Ramos (cell line): ENCODE results near the gene SEL1L2.

Experiments
- in situ Hi-C: fragments of 300-500 bp; cut with MboI; formaldehyde crosslinking; loops from one replicate; pipeline ENCODE4 v1.14.3; 2022; ENCODE audit warnings: low sequenced_read_pairs; ENCODE audit not compliant: unreplicated experiment

The SEL1L2 gene

DNA sequence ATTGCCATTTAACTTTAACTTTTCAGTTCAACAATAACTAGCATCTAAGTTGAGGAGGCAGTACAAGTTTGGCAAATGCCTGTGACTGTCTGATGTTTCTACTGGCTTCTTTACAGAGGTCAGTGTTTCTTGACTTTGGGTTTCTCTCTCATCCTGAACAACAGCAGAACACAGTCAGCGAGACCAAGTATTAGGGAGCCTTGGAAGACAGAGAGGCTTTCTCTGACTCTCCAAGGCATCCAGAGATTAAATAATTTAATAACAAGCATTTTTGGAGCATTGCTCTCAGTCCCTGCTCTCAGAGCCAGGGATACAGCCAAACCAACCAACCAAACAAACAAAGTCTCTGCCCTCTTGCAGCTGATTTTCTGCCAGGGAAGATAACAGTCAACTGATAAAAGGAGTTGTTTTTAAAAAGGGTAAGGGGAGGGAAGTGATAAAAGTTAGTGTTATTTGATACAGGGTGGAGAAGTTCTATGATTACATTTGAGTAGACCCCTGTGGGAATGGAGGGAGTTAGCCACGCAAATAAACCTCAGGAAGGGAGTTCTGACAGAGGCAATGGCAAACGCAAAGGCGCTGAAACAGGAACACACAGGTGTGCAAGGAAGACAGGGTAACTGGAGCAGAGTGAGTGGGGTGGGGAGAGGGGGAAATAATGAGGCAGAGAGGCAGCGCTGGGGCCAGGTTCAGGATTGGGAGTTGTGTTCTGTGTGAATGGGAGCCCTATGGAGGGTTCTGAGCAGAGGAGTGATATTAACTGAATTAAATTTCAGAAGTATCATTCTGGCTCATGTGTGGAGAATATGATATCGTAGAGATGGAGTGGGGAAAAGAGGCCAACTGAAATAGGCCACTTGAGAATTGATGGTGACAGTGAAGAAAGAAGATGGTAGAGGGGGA lies 55.2 kb downstream of the SEL1L2 start:
- in situ Hi-C loops: no loop called here

DNA sequence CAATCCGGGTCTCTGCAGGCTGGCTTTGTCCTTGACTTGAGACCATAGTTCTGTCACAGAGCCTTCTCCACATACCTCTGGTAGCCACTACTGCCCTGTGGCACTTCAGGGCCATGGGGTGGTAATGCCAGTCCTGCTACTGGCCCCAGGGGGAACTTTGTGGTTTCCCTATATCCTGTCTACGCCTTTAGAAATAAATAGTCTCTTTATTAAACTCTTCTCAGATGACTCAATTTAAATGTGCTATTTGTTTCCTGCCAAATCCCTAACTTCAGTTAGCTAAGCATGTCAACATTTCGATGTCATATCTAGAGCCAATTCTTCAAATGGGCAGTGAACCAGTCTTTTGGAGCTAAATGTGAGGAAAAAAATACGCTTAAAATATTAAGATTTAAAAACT lies 60.1 kb downstream of the SEL1L2 start:
- in situ Hi-C loops: no loop called here

DNA sequence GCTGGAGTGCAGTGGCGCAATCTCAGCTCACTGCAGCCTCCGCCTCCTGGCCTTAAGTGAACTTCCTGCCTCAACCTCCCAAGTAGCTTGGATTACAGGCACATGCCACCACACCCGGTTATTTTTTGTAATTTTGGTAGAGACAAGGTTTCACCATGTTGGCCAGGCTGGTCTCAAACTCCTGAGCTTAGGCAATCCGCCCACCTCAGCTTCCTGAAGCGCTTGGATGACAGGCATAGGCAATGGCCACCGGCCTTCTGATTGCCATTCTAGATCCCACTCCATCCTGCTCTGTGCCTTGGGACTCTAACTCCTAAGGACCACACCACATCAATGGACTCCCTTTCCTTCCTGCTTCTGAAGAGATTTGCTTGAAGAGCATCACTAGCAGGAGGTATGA lies 60.6 kb downstream of the SEL1L2 start:
- in situ Hi-C loops: no loop called here

DNA sequence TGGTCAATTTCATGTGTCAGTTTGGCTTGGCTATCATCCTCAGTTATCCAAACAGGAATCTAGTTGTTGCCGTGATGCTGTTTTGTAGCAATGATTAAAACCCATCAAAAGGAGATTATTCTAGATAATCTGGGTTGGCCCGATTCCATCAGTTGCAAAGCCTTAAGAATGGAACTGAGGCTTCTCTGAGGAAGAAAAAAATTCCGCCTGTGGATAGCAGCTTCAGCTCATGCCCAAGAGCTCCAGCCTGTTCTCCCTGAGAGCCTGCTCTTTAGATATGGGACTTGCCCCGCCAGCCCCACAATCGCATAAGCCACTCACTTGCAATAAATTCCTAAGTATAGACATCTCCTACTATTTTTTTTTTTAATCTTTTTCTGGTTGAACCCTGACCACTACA lies 61.5 kb downstream of the SEL1L2 start:
- in situ Hi-C loops: no loop called here

DNA sequence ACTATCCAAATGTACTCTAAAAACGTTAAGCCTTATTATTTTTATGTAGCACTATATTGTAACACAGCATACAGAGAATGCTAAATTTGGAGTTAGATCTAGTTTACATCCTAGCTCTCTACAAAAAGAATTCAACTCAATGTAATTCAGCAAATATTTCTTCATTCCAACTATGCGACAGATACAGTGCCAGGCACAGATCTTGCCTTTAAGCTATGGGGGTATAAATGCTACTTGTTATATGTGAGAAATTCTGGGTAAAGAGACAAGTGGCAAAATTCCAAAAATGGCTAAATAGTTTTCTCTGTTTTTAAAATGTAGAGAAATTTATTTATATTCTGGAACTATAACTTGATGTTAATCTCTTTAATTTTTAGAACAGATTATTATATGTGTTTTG lies 63.2 kb downstream of the SEL1L2 start:
- in situ Hi-C loops: no loop called here

DNA sequence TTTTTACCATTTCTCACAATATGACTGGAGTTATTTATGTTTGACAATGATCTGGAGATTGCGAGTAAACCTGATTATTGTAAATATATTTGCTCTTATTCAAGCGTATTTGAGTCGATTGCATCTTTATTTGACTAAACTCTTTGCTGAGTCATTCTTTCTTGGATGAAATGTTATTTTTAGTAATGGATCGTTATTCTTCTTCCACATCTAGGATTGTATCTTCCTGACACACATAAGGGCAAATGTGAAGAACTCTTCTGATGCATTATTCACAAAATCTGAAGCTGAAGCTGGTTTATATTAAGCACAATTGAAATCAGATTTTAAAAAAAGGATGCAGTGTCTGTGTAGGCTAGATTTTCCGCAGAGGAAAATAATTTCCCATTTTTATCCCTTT lies 68.2 kb downstream of the SEL1L2 start:
- in situ Hi-C loops: no loop called here

DNA sequence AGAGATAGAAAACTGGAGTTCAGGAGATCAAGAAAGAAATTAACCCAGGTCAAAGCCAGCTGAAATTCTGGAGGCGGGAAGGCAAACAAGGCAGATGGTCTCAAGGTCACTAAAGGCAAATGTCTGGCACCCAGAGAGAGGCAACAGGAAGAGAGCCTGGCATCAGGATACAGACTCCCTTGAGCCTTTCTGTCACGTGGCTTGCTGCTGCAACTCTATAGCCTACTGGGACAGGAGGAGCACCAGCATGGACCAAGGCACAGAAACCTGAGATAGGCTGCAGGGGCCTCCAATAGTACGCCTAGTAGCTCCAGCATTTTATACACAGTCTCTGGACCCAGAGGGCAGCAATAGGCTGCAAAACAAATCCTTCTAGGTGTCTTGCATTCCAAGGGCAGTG lies 75.1 kb downstream of the SEL1L2 start:
- in situ Hi-C loops: no loop called here

DNA sequence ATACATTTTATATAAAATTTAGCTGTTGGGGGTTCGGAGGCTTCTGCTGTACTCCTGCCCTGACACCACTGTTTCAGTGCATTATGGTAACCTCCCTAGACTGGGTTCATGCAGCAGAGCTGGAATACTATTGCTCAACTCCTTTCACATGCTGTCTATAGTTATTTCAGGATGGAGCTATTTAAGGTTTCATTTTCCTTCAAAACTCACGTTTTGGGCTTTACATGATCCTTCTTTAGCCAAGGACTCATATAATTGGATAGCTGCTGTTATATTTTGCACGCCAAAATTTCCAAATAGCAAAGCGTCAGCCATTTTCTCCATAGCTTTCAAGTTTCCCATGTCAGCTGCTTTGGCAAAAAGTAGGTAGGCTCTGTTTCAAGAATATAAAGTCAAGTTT lies 76.8 kb downstream of the SEL1L2 start:
- in situ Hi-C loops: no loop called here

DNA sequence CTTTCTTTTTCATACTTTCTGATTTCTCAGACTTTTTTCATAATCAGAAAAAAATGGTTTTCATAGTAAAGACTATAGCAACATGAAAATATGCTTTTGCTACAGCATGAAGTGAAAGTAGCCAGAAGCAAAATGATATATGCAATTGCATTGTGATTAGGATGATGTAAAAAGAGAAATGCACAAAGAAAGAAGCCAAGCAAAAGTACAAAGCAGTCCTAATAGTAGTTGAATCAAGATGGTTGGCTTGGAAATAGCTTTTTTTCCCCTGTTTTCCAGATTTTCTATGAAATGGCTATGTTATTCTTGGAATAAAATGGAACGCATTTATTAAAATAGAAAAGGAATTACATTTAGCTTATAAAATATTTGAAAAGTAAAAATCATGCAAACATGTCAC lies 77.3 kb downstream of the SEL1L2 start:
- in situ Hi-C loops: no loop called here

DNA sequence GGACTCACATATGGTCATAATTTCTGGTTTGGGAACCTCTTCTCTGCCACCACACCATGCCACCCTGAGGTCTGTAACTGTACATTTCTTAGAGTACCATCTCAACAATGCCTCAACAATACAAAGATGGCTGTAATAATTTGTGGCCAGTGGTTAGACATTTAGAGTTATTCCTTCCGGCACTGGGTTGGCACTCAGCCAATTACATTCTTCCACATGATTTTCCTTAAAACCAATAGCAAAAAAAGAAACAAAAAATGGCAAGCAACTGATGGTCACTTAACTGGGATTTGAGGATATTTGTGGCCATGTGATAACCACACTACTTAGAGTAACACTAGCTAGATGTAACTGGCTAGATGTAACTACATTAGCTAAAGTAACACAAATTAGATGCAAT lies 79.9 kb downstream of the SEL1L2 start:
- in situ Hi-C loops: no loop called here

DNA sequence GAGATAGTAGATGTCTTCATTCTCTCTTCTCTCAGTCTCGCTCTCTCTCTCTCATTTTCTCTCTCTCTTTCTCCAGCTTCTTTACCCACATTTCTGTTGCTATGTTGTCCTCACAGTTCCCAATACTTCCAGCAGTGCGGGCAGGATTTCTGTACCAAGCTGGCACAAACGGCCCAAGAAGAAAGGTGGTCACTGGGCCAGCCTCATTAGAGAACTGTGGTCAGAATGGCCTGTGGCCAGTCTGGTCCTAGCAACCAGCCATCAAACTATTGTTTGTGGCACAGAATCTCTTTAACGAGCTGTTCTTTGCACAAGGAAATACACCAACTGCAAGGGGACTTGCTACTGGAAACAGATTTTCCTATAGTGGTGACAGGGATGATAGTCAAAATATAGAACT lies 81.3 kb downstream of the SEL1L2 start:
- in situ Hi-C loops: no loop called here

DNA sequence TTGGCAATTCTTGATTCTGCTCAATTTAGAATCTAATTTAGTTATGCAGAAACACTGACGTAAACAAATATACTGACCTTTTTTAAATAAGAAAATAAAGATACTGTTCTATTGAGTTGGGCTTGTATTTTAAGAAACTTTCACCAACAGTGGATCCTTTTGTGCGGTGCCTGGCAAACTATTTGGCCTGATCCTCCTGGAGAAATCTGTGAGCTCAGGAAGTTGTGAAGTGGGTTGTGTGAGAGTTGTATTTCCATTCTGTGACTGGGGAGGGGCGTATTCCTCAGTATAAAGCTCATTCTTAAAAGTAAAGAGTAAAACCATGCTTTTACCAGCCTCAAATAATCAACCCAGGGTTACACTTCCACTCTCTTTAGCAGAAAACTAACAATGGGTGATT lies 85.6 kb downstream of the SEL1L2 start:
- in situ Hi-C loops: no loop called here

DNA sequence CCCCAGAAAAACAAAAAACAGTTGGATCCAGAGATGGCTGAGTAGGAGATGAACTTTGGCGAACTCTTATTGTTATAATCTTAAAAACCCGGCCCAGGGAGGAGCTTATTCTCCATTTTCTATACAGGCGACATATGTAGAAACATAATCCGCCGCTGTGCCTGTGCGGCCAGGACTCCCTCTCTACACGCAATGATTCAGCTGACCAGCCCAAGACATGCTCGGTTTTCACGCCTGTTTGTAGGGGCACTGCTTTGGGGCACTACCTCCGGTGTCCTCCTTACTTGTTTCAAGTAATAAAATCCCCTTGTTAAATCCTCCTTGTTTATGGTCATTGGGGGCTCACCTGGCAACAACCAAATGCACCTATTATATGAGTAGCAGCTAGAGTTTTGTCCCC lies 89.9 kb downstream of the SEL1L2 start:
- in situ Hi-C loops: no loop called here

DNA sequence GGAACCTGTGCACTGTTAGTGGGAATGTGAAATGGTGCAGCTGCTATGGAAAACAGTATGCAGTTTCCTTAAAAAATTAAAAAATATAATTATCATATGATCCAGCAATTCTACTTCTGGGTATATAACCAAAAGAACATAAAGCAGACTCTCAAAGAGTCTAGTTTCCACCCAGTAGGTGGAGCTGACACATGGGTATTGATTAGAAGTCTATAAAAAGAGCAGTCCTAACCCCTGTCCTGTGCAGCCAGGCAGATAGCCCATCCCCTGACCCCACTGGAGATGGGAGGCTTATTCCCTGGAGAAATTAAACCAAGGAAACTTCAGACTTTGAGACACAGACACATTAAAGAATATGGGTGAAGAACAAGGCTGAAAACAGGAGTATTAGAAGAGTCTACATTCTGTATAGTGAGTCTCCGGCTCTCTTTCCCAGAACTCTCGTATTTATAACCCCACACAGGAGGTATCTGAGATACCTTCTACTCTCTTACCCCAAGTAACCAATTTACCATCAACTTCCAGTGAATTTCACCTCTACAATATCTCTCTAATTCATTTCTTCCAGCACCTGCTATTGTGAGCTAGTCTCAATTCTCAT lies 92.3 kb downstream of the SEL1L2 start:
- in situ Hi-C loops: no loop called here

DNA sequence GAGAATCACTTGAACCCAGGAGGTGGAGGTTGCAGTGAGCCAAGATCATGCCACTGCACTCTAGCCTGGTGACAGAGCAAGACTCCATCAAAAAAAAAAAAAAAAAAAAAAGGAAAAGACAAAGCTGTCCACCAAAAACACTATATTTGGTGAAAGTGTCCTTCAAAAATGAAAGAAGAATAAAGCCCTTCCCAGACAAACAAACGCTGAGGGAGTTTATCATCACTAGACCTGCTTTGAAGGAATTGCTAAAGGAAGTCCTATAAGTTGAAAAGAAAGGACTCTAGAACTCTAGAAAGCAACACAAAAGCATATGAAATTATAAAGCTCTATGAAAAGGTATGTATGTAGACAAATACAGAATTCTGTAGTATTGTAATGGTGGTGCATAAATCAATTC lies 98.8 kb downstream of the SEL1L2 start:
- in situ Hi-C loops: no loop called here

DNA sequence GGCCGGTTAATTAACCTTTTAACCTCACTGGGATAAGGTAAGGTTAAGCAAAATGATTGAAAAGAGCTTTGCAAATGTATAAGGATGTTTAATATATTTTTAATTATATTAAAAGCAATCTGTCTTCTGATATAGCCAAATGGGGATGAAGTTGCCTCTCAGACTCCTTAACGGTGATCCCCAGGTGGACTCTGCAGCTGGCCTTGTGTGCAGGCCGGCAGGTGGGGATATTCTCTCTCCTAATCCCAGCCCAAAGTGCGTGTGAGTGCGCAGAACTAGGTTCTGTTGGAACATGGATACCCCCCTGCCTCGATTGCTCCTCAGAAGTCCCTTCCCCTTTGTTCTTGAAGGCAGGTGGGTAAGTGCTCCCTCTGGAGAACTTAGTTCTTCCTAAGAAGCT lies 105.6 kb downstream of the SEL1L2 start:
- in situ Hi-C loops: no loop called here

DNA sequence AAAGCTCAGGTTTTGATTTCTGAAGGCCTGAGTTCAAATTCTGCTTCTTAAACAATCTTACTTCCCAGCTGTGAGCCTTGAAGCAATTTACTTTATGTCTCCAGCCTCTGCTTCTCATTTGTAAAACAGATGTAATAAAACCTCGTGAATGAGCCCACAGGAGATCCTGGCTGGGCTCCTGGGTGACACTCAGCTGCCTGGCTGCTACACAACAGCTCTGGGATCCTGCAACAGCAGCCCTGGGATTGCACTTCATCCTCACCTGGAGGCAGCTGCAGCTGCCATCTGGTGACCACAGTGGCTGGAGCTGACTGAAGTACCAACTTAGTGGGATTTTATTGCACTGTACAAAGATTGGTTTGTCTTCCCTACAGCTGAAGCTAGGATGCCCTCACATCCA lies 107.0 kb downstream of the SEL1L2 start:
- in situ Hi-C loops: no loop called here

DNA sequence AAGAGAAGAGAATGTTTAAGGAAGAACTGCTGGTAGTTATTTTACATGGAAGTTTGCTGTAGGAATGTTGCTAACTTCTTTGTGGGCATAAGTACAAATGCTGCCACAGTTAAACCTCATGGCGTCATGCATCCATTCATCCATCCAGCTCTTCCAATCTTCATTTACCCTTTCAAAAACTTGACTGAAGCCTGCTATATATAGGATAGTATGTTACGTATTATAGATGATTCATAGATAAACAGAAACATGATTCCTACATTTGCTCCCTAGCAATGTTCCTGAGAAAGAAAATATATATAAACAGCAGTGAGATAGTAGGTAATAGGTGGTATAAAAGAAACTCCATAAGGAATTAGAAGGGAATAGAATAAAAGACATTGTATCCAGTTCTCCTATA lies 111.8 kb downstream of the SEL1L2 start:
- in situ Hi-C loops: no loop called here

DNA sequence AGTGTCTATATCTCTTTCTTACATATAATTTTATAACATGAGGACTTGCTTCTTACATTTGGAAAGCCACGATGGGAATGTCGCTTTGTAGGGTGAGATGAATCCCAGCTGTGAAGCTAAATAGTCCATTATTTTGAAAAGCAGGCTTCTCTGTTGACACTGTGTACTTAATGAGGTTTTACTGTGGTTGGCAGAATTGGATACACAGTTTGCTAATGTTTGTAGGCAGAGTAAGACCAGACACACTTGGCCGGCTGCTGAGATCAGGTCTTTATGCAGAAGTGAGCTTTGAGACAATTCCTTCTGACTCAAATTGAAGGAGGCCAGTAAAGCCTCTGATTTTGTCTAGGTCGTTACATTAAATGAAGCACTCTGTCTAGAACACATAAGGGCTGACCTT lies 112.6 kb downstream of the SEL1L2 start:
- in situ Hi-C loops: no loop called here

DNA sequence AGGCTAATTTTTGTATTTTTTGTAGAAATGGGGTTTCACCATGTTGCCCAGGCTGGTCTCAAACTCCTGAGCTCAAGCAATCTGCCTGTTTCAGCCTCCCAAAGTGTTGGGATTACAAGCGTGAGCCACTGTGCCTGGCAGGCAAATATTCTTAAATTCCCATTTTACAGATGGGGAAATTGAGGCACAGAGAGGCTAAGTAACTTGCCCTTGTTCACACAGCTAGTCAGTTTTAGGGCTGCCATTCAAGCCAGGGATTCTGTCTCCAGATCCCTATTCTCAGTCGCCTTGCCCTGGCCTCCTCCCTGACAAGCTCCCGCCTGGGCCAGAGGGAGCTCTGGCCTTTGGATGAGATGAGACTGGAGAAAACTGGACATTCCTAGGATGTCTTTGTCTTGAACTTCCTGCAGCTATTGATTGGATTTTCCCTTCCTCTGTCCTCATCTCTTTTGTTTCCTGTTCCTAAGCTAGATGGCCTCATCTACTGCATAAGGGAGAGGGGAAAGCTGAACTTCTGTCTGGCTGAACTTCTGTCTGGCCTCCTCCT lies 115.1 kb downstream of the SEL1L2 start:
- in situ Hi-C loops: no loop called here

DNA sequence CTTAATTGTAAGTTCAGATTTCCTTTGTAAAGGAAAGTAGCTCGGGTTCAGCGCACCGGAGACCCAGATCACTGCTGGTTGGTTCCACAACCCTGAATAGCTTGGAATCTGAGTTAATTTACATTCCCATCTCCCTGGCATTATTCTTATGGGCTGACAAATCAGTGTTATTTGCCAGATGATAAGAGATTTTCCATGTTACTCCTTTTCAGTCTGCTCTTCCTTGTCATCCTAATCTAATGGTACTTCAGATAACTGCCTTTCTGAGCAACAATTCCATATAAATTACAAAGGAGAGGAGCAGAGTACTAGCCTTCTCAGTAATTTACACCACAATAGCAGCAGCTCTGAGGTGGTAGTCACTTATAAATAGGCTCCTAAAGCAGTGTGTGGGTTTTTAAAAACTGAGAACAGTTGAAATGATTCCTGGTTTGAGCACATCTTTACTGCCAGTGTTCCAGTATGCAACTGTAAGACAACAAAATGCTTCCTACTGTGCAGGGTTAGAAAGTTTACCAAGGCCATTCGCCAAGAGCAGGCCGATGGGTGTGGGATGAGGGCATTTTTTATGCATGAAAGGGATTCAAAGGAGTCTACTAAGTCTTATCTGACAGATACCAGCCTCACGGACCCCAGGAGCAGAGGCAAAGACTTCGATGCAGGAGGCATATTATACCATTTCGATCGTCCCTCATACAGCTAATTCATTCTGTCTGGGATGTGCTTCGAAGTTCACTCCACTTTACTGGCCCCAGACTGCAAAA lies 115.8 kb downstream of the SEL1L2 start:
- in situ Hi-C loops: no loop called here
